ENCODE results near the gene MPHOSPH10. TPM values are rescaled to one million over a fixed set of nuclear protein-coding genes. Genes with fewer than 3 reads are reported as not detected.
"Not testable (repeated sequence)": the region's sequence is repeated elsewhere in the genome, so short reads cannot be mapped to it uniquely, and the experiment has no call there.

Gene MPHOSPH10
- total RNA-seq, 1 donor from 2014 or later, result 28.9 TPM

GRCh38 chr2:71173096-71173495, 42.7 kb downstream of the MPHOSPH10 start:
- DNase-seq, result no peak

- DNase-seq, result no peak
Observed at GRCh38 chr2:71174207-71174606, 43.8 kb downstream of the MPHOSPH10 start.

GRCh38 chr2:71178836-71179235, 48.4 kb downstream of the MPHOSPH10 start:
- not testable (repeated sequence) for DNase-seq

GRCh38 chr2:71181316-71181715, 50.9 kb downstream of the MPHOSPH10 start:
- no peak for DNase-seq

- not testable (repeated sequence) for DNase-seq
Observed at GRCh38 chr2:71183306-71184115, 53.1 kb downstream of the MPHOSPH10 start.

- no peak for DNase-seq
Observed at GRCh38 chr2:71186973-71187372, 56.5 kb downstream of the MPHOSPH10 start.

- DNase-seq, result no peak
Observed at GRCh38 chr2:71187589-71187988, 57.2 kb downstream of the MPHOSPH10 start.

GRCh38 chr2:71190656-71191569, 60.5 kb downstream of the MPHOSPH10 start:
- DNase-seq, result no peak

- DNase-seq, result no peak
Observed at GRCh38 chr2:71191570-71191943, 61.1 kb downstream of the MPHOSPH10 start.

Small RNA genes lying within 50 kb of the gene (small RNA-seq; reads per million reads assigned to genes)
- gene AC007881.1, result not detected

Other genes starting within 250 kb of the MPHOSPH10 start
- 0.31 TPM for gene VAX2, start 230.1 kb upstream of the MPHOSPH10 start, total RNA-seq
- gene ATP6V1B1, start 194.7 kb upstream of the MPHOSPH10 start, total RNA-seq, result not detected
- gene ANKRD53, start 152.0 kb upstream of the MPHOSPH10 start, total RNA-seq, result 0.62 TPM
- gene TEX261, start 135.8 kb upstream of the MPHOSPH10 start, total RNA-seq, result 18.1 TPM
- gene NAGK, start 62.0 kb upstream of the MPHOSPH10 start, total RNA-seq, result 34.0 TPM
- gene MCEE, start 405 bp upstream of the MPHOSPH10 start, total RNA-seq, result 10.3 TPM
- gene PAIP2B, start 96.5 kb downstream of the MPHOSPH10 start, total RNA-seq, result 19.0 TPM
- gene ZNF638, start 201.1 kb downstream of the MPHOSPH10 start, total RNA-seq, result 399 TPM

Measured in occipital lobe (tissue), 3 donors.